ENCODE data around the gene TCEA2. TPM values are rescaled to one million over a fixed set of nuclear protein-coding genes. Genes with fewer than 3 reads are reported as not detected.

Gene TCEA2
- total and polyA plus RNA-seq, 2 donors (not counting 1 experiment from before 2014, with no cell fraction given): 58.1 to 63.9 TPM

GRCh38 chr20:64099086-64099786, 36.2 kb downstream of the TCEA2 start:
- H2AFZ ChIP-seq (ENCODE audit: insufficient read depth, low read depth, low read length, poor library complexity, severe bottlenecking): no peak overlapping the region
- intact Hi-C loops (cut with micrococcal nuclease): no loop called here
- H3K79me2 ChIP-seq (ENCODE audit: control insufficient read depth, insufficient read depth, low read length): peaks cover 5% of the 10 kb centered on the region
- H3K27me3 Mint-ChIP-seq: no peaks in the 10 kb centered on the region
- H3K9me3 Mint-ChIP-seq (ENCODE audit: insufficient read depth): peaks cover 3% of the 10 kb centered on the region
- peak overlapping the region in 1 of 2 donors; percentile 89 for H3K27ac ChIP-seq (ENCODE audit: low read length in 2 of 2)
- 96% methylated on average over 17 of the region's 21 CpGs for WGBS (ENCODE audit: insufficient coverage)
- peaks cover 0 to 4% (median 0%) of the 10 kb centered on the region in 3 donors for H3K9me3 ChIP-seq (ENCODE audit: control extremely low read depth in 1 of 3, control insufficient read depth in 2 of 3, insufficient read depth in 1 of 3, low read length in 2 of 3)
- ATAC-seq (ENCODE audit: low read depth) (no peak), DNase-seq (no peak)
- H3K4me1 Mint-ChIP-seq: peaks cover 49% of the 10 kb centered on the region
- POLR2A ChIA-PET: interaction anchor here (1.0 to 2.4 kb wide), 6 partner anchors 12 to 458 kb away, joined by 3 to 24 read pairs (median 4); partner anchors contain the start of genes LKAAEAR1 and UCKL1
- H3K36me3 ChIP-seq (replicated peaks in 1 of 2; ENCODE audit: control extremely low read depth in 1 of 2, control insufficient read depth in 1 of 2, extremely low read depth in 1 of 2, insufficient read depth in 2 of 2, low read length in 1 of 2): peaks cover 0 to 16% of the 10 kb centered on the region in 2 experiments
- H3K4me2 ChIP-seq (replicated peaks; ENCODE audit: low read depth, low read length, poor library complexity, severe bottlenecking): peak overlapping the region; percentile 87
- H3K4me1 ChIP-seq (ENCODE audit: control insufficient read depth in 2 of 2, insufficient read depth in 2 of 2, low read length in 2 of 2): peaks cover 26 to 46% of the 10 kb centered on the region in 2 donors
- H3K27ac Mint-ChIP-seq: peak overlapping the region; percentile 95
- H3K4me3 Mint-ChIP-seq: no peak overlapping the region
- no peak overlapping the region for H3K9ac ChIP-seq (ENCODE audit: low read length)
- no peak overlapping the region for H3K4me3 ChIP-seq (ENCODE audit: control extremely low read depth in 1 of 5, extremely low read depth in 1 of 5, insufficient read depth in 1 of 5, low read depth in 2 of 5, low read length in 4 of 5)
- CTCF ChIA-PET: interaction anchor here (1.1 to 5.8 kb wide), 9 partner anchors 9 to 59 kb away, joined by 3 to 76 read pairs (median 8); partner anchors contain the start of genes LKAAEAR1, OPRL1 and RGS19
- TF ChIP-seq EZH2 (IDR thresholded peaks at IDR 0.05; ENCODE audit: borderline replicate concordance, insufficient read depth, low read depth, low read length, poor library complexity, severe bottlenecking) (no peak), CTCF (IDR thresholded peaks at IDR 0.05) (no peak)
- H4K20me1 ChIP-seq (ENCODE audit: control insufficient read depth, insufficient read depth, low read length, poor library complexity, severe bottlenecking): no peaks in the 10 kb centered on the region
- peaks cover 0 to 21% (median 5%) of the 10 kb centered on the region in 4 experiments for H3K27me3 ChIP-seq (replicated peaks in 1 of 4; ENCODE audit: control extremely low read depth in 1 of 4, control insufficient read depth in 3 of 4, insufficient read depth in 4 of 4, low read length in 3 of 4)

All from B cell (primary cell).